HG02642 (cell line): ENCODE measurements around the gene SLC10A1.

Source experiments
- ATAC-seq: cut with Tn5 transposase; IDR thresholded peaks from one replicate; pipeline ENCODE4 v1.9.1; 2021; ENCODE audit warnings: mild to moderate bottlenecking; ENCODE audit not compliant: unreplicated experiment, poor library complexity

The SLC10A1 gene

DNA sequence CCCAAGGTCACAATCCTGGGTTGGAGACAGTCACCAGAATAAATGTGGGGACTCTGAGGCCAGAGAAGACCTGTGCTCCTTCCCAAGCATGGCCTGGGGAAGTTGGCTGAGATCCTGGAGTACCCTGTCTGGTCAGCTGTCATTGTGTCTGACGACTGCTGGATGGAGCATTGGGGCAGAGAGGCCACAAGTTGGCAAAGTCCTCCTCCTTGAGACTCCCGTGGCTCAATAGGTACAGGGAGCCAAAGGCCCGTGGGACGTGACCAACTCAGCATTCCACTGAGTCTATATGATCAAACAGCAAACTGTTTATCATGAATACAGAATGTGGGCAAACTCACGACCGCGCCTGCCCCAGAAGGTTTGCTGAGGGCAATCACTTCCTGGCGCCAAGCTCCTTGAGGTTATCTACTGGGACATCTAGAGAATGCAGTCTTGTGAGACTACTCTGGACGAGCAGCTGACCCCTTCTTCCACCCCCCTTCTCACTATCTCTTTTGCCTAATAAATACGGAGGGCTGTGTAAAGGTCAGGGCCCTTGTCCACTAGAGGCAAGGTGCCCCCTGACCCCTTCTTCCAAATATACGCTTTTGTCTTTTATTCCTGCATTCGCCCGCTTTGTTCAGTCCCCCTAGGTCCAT, 14.3 kb upstream of the SLC10A1 start:
- no peak for ATAC-seq

DNA sequence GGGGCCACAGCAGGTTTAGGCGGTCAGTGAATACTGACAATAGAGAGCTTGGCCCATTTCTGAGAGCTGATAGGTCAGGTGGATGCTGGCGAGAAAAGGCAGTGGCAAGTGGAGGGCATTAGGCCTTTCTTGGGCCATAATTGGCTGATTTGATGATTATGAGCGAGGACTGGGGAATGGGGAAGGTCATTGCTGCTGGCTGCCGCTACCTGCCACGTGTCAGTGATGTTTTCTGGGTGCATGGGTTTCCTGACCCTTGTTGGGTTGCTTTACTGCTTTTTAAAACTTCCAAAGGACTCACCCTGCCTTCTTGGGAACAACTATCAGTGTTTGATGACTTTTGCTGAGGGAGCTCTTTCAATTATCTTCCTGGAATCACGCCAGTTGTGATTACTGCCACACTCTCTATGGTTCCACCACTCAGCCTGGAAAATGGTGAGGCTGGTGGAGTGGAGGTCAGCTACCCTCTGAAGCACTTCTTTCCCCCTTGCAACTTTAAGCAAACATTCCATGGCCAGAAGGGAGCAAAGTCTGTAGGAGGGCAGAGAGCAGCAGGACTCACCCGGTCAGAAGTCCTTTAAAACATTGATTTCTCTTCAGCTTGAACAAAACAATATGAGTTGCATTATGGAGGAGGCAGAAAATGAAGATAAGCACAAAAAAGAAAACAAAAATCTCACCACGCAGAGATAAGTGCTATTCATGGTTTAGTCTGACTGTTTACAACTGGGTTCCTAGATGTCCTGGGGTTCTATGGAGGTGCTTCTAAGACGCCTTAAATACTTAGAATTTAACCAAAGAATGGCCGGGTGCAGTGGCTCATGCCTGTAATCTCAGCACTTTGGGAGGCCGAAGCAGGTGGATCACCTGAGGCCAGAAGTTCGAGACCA, 12.1 kb upstream of the SLC10A1 start:
- no peak for ATAC-seq

DNA sequence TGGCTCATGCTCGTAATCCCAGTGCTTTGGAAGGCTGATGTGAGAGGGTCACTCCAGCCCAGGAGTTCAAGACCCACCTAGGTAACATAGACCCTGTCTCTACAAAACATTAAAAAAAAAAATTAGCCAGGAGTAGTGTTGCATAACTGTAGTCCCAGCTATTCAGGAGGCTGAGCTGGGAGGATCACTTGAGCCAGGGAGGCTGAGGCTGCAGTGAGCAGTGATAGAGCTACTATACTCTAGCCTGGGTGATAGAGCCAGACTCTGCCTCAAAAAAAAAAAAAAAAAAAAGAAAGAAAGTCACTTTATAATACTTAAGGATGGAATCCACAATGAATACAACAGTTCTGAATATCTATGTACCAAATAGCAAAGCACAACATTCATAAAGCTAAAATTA, 10.2 kb upstream of the SLC10A1 start:
- ATAC-seq = no peak

DNA sequence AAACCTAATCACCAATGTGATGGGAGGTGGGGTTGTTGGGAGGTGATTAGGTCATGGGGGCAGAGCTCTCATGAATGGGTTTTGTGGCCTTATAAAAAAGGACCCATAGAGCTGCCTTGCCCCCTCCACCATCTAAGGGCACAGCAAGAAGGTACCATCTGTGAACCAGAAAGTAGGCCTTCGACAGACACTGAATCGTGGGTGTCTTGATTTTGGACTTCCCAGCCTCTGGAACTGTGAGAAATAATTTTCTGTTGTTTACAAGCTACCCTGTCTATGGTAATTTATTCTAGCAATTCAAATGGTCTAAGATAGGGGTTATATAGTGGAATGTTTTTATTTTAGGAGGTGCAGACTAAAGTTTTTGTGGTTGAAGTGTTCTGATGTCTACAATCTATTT, 7.9 kb upstream of the SLC10A1 start:
- ATAC-seq = no peak

DNA sequence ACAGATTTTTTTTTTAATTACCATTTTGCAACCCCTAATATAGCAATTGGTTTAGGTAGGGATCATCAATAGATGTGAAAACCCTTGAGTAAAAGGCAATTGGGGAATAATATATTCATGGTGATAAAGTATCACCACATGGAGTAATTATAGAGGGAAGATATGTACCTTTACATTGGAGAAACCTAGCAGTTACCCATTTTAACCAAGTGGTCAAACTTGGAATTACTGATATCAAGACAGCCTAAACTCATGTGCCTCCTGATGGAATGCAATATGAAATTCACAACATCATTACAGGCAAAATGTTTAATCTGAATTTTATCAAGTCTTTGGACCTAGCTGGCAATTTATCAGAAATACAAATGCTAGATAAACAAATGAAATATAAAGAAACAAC, 6.7 kb upstream of the SLC10A1 start:
- no peak for ATAC-seq

DNA sequence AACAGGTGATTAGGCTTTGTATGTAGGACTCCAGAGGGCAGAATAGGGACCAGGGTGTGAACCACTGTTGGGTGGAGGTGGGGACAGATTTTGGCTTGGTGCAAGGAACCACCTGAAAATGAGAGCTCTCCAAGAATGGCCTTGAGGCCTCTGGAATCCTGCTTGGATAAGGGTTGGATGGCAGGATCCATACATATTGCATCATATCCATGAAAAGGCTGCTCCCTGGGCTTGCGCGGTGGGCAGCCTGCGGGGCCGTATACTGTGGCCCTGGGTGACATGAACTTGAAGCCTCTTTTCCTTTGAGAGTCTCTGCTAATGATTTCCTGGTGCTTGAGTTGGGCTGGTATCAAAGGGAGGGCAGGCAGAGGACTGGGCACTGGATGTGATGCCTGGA, 1.3 kb upstream of the SLC10A1 start:
- ATAC-seq = no peak

DNA sequence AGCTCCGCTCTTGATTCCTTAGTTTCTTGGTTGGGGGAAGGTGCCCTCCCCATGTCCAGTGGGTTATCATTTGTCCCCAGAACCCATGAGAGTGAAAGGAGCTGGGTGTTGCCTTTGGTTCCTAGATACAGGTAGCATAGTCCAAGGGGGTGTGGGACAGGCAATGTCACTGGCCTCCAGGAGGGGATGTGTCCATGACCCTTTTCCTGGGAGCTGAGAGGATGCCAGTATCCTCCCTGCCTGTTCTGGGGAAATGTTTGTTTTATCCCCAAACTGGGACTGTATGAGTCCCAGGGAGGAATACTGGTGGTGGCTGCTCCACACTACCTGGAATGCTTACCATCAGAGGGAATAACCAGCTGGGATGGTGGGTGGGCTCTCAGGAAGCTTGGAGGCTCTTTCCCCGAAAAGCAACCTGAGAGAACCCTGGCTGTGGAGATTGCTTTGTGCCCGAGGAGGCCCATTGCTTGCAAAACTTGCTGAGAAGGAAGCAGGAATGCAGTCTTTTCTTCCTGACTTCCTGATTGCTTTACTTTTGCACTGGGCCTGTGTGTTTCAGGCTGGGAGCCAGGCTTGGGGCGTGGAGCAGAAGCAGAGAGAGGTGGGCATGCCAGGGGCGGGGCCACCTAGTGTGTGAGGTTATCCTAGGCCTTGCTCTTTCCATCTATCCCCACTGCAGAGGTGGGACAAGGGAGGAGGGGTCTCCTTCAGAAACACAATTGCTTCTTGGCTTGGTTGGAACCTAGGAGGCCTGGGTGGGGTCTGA, 715 bp upstream of the SLC10A1 start:
- ATAC-seq = no peak

DNA sequence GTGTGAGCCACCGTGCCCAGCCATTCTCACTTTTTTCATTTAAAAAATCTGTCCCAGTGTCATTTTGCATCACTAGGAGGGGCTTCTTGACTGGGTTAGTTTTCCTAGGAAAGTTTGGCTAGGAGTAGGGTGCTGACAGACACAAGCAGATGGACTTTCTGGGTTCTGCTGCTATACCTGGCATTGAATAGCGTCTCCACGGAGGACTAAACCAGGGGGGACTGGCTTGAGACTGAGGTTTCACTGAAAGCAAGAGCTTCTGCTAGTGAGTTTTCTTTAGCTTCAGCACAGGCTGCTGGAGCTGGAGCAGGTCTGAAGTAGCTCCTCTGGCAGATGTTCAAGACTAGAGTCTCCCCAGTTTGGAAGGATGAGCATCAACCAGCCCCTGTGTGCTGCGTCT, 1.4 kb downstream of the SLC10A1 start:
- no peak for ATAC-seq

DNA sequence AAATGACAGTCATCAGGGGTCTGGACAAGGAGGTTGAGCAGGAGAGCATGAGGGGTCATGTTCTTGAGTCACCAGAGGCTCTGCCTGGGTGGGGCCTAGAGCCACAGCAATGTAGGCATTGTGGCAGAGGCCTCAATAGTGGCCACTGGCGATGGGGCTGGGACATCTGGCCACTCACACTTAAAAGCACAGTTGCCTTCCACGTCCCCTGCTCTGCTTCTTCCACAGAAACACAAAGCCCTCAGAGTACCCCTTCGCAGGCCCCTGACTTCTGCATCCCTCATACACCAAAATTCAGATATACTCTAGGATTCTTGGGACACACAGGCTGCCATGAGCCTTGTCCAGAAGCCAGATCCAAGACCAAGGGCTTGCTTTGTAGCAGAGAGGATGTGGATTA, 2.2 kb downstream of the SLC10A1 start:
- no peak for ATAC-seq

DNA sequence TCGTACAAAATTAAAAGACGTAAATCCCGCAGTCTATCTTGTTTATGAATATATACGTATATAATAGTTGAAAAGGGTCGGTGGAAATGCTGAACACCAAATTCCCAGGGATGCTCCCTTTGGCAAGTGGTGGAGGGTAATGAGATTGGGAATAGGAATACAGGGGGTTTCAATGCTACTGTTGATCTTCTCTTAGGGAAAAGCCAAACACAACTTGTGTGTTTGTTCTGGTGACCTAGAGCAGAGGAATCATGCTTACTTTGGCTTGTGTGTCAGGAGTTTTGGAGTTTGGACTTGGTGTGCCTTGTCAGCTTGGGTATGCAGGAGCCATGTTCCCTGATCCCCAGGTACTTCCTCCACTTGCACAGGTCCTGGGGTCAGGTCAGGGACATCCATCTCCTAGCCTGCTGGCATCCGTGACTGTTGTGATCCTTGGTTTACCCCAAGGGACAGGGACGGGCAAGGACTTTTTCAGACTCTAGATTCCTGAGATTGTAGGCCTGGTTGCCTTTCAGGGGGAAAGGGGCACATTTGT, 4.1 kb downstream of the SLC10A1 start:
- ATAC-seq = no peak

DNA sequence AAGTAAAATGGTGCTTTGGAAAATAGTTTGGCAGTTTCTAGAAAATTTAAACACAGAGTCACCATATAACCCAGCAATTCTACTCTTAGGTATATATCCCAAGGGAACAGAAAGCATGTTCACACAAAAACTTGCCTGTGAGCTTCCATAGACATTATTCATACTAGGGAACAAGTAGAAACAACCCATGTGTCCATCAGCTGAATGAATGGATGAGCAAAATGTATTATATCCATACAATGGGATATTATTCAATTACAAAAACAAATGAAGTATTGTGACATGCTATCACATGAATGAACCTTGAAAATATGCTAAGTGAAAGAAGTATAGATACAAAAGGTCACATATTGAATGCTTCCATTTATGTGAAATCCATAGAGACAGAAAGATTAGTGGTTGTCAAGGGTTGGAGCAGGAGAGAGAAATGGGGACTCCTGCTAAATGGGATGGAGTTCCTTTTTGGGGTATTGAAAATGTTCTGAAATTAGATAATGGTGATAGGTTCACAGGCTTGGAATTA, 7.9 kb downstream of the SLC10A1 start:
- no peak for ATAC-seq

DNA sequence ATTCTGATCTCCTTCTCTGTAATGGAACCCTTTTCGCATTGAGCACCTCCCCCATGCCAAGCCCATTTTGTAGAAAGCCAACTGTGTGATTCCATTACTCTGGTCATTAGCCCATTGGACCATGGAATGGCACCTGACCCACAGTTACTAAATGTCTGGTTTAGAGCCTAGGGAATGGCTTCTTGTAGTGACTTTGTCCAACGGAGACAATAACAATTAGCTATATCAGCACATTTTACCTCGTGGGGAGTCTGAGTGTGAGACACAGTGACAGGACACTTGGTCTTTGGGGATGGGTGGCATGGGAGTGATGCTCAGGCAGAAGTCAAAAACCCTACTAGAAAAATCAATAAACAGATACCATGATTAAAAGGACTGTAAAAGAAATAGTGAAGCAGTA, 10.4 kb downstream of the SLC10A1 start:
- no peak for ATAC-seq

DNA sequence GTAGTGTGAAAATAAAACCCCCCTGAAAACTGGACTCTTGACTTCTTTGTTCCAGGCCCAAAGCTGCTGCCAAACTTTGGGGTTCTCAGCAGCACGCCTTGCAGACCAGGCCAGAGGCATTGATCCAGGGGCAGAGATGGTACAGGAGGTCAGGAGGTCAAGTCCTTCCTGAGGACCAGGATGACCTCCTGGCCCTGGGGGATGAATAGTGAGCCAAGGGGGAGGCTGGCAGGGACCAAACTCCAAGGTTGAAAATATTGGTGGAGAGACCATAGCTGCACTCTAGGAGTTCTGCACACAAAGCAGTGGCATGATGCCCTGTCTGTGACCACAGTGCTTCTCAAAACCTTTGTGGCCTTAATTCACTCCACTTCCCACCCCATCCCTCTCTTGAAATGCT, 12.1 kb downstream of the SLC10A1 start:
- ATAC-seq = no peak

DNA sequence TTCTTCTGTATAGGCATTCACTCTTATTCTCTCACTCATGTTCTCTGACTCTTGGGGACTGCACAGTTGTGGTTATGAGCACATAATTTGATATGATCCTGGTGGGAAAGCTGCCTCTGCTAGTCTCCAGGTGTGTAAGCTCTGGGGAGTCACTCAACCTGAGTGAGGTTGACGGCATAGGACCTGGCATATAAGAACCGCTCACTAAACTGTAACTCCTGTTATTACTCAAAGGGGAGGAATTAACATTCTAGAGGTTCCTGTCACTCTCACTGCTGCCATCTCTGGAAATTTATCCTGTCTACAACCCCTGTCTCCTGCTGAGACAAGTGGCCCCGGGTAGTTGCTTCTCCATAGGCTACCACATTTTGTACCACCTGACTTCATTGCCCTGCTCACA, 16.1 kb downstream of the SLC10A1 start:
- no peak for ATAC-seq

DNA sequence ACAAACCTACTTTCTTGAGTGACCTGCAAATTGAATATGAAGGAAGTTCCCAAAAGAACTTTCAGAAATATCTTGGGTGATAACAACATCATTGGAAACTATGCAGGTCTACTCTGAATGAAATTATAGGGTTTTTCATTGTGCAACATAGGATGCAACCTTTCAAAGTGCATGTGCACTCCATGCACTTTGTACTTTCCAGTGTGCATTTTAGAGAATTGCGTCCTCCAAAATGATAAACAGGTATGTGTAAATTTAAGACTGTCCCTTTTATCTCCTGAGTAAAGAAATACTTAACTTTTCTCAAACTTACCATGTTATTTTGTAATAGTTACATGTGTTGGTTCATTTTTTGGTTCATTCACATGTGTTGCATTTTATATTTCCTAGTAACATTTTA, 16.9 kb downstream of the SLC10A1 start:
- ATAC-seq = no peak

DNA sequence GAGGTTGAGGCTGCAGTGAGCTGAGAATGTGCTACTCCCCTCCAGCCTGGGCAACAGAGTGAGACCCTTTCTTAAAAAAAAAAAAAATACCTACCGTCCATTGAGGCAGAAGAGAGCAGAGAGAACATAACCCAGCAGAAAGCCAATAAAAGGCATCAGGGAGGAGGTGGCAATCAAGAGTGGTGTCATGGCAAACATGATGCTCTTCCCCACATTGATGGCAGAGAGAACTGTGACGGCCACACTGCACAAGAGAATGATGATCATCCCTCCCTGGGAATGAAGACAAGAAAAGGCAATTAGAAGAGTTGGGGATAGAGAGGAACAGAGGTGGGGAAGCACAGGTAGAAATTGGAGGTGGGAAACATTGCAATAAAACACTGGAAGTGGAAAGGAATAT, 18.0 kb downstream of the SLC10A1 start:
- ATAC-seq = no peak

DNA sequence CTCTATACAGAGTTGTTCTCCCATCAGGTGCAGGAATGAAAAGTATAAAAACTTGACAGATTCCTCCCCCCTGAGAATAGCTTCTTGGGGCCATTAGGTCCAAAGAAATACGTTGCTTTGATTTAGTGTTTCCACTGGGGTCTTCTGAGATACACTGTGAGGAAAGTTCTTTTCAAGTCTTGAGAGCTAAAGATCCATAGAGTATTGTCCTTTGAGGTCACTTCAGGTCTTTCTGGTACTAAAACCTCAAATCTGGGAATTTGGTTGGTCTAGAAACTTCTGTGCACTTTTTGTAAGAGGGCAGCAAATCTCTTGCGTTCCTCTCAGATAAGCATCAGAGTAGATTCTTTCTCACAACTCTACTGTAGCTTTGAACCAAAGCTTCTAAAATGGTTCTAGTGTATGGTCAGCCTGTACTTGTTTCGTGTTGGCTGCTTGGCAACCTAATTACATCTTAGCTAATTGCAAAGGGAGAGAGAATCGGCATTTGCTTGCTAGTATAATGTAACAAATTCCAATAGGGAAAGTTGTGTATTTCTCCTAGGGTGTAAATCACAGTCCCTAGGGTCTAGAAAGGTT, 20.1 kb downstream of the SLC10A1 start:
- ATAC-seq = no peak

DNA sequence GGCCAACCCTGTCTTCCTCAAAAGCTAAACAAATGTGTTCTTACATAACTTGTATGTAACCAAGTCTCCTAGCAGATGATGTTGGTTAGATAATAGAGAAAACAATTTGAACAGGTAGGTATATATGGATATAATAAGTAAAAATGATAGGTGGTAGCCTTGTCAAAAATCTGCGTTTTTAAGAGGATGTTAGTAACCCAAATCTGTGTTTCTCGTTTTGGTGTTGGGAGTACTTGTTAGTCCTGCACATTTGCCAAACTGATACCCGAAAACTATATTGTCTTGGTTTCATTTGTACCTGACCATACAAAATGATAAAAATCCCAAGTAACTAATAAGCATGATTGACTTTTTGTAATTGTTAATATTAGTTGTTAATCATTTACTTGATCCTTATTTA, 22.0 kb downstream of the SLC10A1 start:
- ATAC-seq = no peak

DNA sequence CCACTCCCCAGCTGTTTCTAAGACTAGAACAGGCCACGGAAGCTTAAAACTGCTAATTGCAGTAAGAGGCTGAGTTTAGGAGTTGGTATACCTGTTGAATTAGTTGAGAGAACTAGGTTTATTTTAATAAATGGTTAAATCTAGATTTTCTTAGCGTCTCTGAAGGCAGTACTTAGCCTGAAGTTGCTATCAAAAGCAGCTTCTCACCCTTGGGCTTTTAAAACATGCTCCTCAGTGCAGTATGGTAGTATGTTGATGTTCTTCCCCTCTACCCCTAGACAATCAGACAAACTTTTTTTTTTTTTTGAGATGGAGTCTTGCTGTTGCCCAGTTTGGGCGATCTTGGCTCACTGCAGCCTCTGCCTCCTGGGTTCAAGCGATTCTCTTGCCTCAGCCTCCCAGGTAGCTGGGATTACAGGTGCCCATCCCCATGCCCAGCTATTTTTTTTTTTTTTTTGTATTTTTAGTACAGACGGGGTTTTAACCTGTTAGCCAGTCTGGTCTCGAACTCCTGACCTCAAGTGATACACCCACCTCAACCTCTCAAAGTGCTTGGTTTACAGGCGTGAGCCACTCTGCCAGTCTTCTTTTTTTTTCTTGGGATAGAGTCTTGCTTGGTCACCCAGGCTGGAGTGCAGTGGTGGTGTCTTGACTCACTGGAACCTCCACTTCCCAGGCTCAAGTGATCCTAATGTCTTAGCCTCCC, 23.3 kb downstream of the SLC10A1 start:
- no peak for ATAC-seq
